SU-DHL-6 (cell line): ENCODE data around the gene ITSN2.

ENCODE experiments used
- H2AFZ ChIP-seq: fragments of 200-600 bp; sonication (generic); 2 replicates; pipeline ENCODE4 v1.6.1; 2014; ENCODE audit warnings: low read depth, mild to moderate bottlenecking, moderate library complexity, mixed read lengths, antibody characterized with exemption, low read length; ENCODE audit not compliant: severe bottlenecking
- H3F3A ChIP-seq: fragments of 200-600 bp; shearing (Covaris generic); 2 replicates; pipeline ENCODE4 v1.6.0; 2016; ENCODE audit warnings: antibody characterized with exemption, mild to moderate bottlenecking; ENCODE audit not compliant: insufficient read depth
- H3K27ac ChIP-seq: fragments of 200-600 bp; sonication (generic); 2 replicates; pipeline ENCODE4 v1.5.1; 2016; ENCODE audit warnings: low read depth, mild to moderate bottlenecking, low read length, moderate library complexity, mixed read lengths
- H3K27me3 ChIP-seq: fragments of 200-600 bp; sonication (generic), shearing (Covaris generic); 2 replicates; pipeline ENCODE4 v1.6.0; 2014; ENCODE audit warnings: mild to moderate bottlenecking, low read length
- H3K36me3 ChIP-seq: fragments of 200-600 bp; sonication (generic); 2 replicates; pipeline ENCODE4 v1.6.1; 2014; ENCODE audit warnings: mild to moderate bottlenecking, low read length, mixed read lengths
- H3K4me2 ChIP-seq: fragments of 300-600, 200-600 bp; shearing (Covaris generic), sonication (generic); 2 replicates; pipeline ENCODE4 v1.6.0; 2014; ENCODE audit warnings: low read length, low read depth, mild to moderate bottlenecking; ENCODE audit not compliant: poor library complexity, severe bottlenecking
- H3K4me3 ChIP-seq: fragments of 200-600 bp; sonication (generic); 2 replicates; pipeline ENCODE4 v1.5.1; 2014; ENCODE audit warnings: antibody characterized with exemption, low read length, mild to moderate bottlenecking, mixed read lengths; ENCODE audit not compliant: insufficient read depth, poor library complexity, severe bottlenecking
- H3K79me2 ChIP-seq: fragments of 200-600 bp; sonication (generic); 2 replicates; pipeline ENCODE4 v1.6.1; 2014; ENCODE audit warnings: mild to moderate bottlenecking, low read length, moderate library complexity; ENCODE audit not compliant: insufficient read depth
- H3K9ac ChIP-seq: fragments of 200-600 bp; sonication (generic); 2 replicates; pipeline ENCODE4 v1.7.0; 2014; ENCODE audit warnings: mild to moderate bottlenecking, low read length
- H3K9me2 ChIP-seq: fragments of 200-600 bp; sonication (generic); replicated peaks from 2 replicates; pipeline ENCODE4 v1.6.1; 2014; ENCODE audit warnings: low read length; ENCODE audit not compliant: insufficient read depth
- H3K9me3 ChIP-seq: fragments of 200-600 bp; sonication (generic); 2 replicates; pipeline ENCODE4 v1.6.1; 2014; ENCODE audit warnings: low read length, mixed read lengths; ENCODE audit not compliant: insufficient read depth
- H4K20me1 ChIP-seq: fragments of 200-600 bp; sonication (generic); 2 replicates; pipeline ENCODE4 v1.6.1; 2014; ENCODE audit warnings: low read depth, mild to moderate bottlenecking, antibody characterized with exemption, low read length, moderate library complexity, mixed read lengths
- EZH2phosphoT487 ChIP-seq: fragments of 200-600 bp; sonication (generic), shearing (Covaris generic); conservative IDR thresholded peaks from 2 replicates; pipeline ENCODE4 v1.6.1; 2018; ENCODE audit warnings: mild to moderate bottlenecking, antibody characterized with exemption, low read length, moderate library complexity, mixed read lengths
- TF ChIP-seq, protein P1 (sequence below): fragments of 200-600 bp; sonication (generic); IDR thresholded peaks from one replicate; pipeline ENCODE4 v1.5.1; 2017; ENCODE audit warnings: antibody characterized with exemption, mild to moderate bottlenecking, low read length, moderate library complexity; ENCODE audit not compliant: insufficient read depth, poor library complexity, severe bottlenecking

The ITSN2 gene

DNA sequence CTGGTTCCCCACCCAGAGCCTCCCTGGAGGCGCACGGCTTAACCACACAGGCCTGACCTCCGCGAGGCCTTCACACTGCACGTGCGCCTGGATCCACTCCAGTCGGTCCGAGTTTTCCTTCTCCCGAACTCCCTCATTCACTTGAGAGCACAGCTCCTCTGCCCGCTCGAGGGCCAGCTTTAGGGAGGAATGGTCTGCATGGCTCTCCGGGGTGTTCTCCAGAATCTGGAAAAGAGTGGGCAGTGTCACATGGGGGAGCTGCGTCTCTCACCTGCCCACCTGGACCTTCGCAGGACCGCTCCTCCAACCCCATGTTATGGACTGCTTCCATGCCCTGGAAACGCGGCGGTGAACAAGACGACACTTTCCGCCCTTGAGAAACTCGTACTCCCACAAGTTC, 149.6 kb downstream of the ITSN2 start:
- Histone ChIP-seq H3K79me2 (no peaks in the 10 kb centered on the region), H3K27ac (no peak overlapping the region), H3K4me3 (no peak overlapping the region), H2AFZ (no peak overlapping the region), H4K20me1 (no peaks in the 10 kb centered on the region), H3K9me3 (no peaks in the 10 kb centered on the region), H3K36me3 (0 out of 2 replicates have a peak, but pooled peaks cover 2% of the 10 kb centered on the region), H3K27me3 (no peaks in the 10 kb centered on the region), H3K9ac (no peak overlapping the region), H3K4me2 (no peak overlapping the region), H3K9me2 (no peaks in the 10 kb centered on the region), H3F3A (peaks cover 7% of the 10 kb centered on the region; the same call in 1 of the 2 replicates)
- TF ChIP-seq, protein P1, sequence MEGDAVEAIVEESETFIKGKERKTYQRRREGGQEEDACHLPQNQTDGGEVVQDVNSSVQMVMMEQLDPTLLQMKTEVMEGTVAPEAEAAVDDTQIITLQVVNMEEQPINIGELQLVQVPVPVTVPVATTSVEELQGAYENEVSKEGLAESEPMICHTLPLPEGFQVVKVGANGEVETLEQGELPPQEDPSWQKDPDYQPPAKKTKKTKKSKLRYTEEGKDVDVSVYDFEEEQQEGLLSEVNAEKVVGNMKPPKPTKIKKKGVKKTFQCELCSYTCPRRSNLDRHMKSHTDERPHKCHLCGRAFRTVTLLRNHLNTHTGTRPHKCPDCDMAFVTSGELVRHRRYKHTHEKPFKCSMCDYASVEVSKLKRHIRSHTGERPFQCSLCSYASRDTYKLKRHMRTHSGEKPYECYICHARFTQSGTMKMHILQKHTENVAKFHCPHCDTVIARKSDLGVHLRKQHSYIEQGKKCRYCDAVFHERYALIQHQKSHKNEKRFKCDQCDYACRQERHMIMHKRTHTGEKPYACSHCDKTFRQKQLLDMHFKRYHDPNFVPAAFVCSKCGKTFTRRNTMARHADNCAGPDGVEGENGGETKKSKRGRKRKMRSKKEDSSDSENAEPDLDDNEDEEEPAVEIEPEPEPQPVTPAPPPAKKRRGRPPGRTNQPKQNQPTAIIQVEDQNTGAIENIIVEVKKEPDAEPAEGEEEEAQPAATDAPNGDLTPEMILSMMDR: no peak
- TF ChIP-seq EZH2phosphoT487: no peak

DNA sequence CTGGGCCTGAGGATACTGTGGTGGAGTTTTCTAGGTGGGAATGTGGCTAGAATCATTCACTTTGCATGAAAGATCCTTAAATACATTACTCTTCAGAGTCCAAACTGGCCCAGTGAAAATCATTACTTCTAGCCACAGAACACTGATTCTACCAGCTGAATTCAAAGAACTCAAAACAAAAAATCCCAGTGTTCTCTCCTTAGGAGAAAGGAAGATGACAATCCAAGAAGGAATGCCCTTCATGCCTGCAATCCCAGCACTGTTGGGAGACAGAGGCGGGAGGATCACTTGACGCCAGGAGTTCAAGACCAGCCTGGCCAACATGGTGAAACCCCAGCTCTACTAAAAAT, 150.3 kb downstream of the ITSN2 start:
- Histone ChIP-seq H3K4me3 (no peak overlapping the region), H3K4me2 (no peak overlapping the region), H3K36me3 (0 out of 2 replicates have a peak, but pooled peaks cover 2% of the 10 kb centered on the region), H3K27ac (no peak overlapping the region), H3K9me2 (no peaks in the 10 kb centered on the region), H3F3A (peaks cover 7% of the 10 kb centered on the region; the same call in 1 of the 2 replicates), H3K79me2 (no peaks in the 10 kb centered on the region), H4K20me1 (no peaks in the 10 kb centered on the region), H3K9me3 (no peaks in the 10 kb centered on the region), H2AFZ (no peak overlapping the region), H3K27me3 (no peaks in the 10 kb centered on the region), H3K9ac (no peak overlapping the region)
- TF ChIP-seq, protein P1: no peak
- TF ChIP-seq EZH2phosphoT487: no peak

DNA sequence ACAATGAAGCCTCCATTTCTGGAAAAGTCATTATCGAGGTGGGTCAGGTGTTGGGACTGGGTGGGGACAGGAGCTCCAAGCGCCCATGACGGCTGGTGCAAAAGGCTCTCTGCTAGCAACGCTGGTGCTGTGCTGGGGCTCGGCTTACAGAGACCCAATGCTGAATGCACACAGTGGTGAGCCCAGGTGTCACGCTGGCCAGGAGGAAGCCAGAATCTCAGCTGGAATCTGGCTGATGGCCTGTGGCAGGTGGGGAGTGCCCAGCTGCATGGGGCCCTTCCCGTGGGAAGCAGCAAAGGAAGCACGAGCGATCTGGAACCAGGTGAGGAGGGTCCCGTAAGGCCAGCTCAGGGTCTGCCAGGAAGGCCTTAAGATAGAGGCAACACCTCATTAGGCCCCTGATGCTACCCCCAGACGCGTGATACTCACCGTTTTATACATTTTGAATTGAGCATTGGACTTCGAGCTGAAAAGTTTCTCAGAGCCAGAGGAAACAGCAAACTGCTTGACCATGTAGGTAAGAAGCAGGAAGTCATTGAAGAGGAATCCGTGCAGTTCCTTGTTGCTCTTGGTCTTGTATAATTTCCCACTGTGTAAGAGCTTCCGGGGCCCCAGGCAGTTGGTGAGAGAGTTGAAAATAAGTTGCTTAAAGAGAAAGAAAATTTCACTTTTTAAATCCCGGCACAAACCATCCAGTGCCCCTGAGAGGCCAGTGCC, 150.8 kb downstream of the ITSN2 start:
- no peaks in the 10 kb centered on the region for H3K36me3 ChIP-seq
- no peak for TF ChIP-seq EZH2phosphoT487
- TF ChIP-seq, protein P1: no peak

More for the DNA sequence above, 150.8 kb downstream of the ITSN2 start:
- Histone ChIP-seq H3K79me2 (no peaks in the 10 kb centered on the region), H3K27ac (no peak overlapping the region), H4K20me1 (no peaks in the 10 kb centered on the region), H3K4me2 (no peak overlapping the region), H2AFZ (no peak overlapping the region), H3K9me3 (no peaks in the 10 kb centered on the region), H3K4me3 (no peak overlapping the region), H3K9ac (no peak overlapping the region), H3K9me2 (no peaks in the 10 kb centered on the region), H3F3A (peaks cover 1% of the 10 kb centered on the region; the same call in 1 of the 2 replicates), H3K27me3 (no peaks in the 10 kb centered on the region)
